SK-N-SH treated with all-trans-retinoic acid at 6 μM for 48 hours (cell line): ENCODE results near the gene ARHGEF7.
A peak's percentile ranks its signal among the peaks of the same experiment; 100 is the strongest.

Experiments used
- ATAC-seq: fragments of 200-7000 bp; cut with Tn5 transposase; 3 replicates; pipeline ENCODE4 v1.9.1; 2020; ENCODE audit warnings: mild to moderate bottlenecking, moderate library complexity
- ARNTL ChIP-seq: fragments of 450-650 bp; formaldehyde crosslinking; IDR thresholded peaks from 2 replicates; pipeline ENCODE4 v1.5.0; 2020; ENCODE audit warnings: low read depth, mild to moderate bottlenecking, moderate library complexity, borderline replicate concordance
- BACH2 ChIP-seq: fragments of 250-450 bp; sonication (Bioruptor Pico); IDR thresholded peaks from 2 replicates; pipeline ENCODE4 v1.9.0; 2021; ENCODE audit warnings: mild to moderate bottlenecking, borderline replicate concordance
- CSDC2 ChIP-seq: fragments of 250-450 bp; sonication (Bioruptor Pico); IDR thresholded peaks from 2 replicates; pipeline ENCODE4 v1.5.0; 2020; ENCODE audit warnings: mild to moderate bottlenecking, moderate library complexity
- ESRRG ChIP-seq: fragments of 250-450 bp; sonication (Bioruptor Pico); IDR thresholded peaks from 2 replicates; pipeline ENCODE4 v1.6.1; 2021; ENCODE audit warnings: mild to moderate bottlenecking
- GLIS3 ChIP-seq: fragments of 250-450 bp; sonication (Bioruptor Pico); IDR thresholded peaks from 2 replicates; pipeline ENCODE4 v1.5.0; 2020; ENCODE audit warnings: mild to moderate bottlenecking, moderate library complexity
- ISL1 ChIP-seq: fragments of 250-450 bp; sonication (Bioruptor Pico); IDR thresholded peaks from 2 replicates; pipeline ENCODE4 v2.1.2; 2022; ENCODE audit warnings: mild to moderate bottlenecking, moderate library complexity
- OSR1 ChIP-seq: fragments of 250-450 bp; sonication (Bioruptor Pico); IDR thresholded peaks from 2 replicates; pipeline ENCODE4 v1.8.0; 2022; ENCODE audit warnings: moderate library complexity, mild to moderate bottlenecking, inconsistent platforms
- PPARA ChIP-seq: fragments of 250-450 bp; sonication (Bioruptor Pico); IDR thresholded peaks from 2 replicates; pipeline ENCODE4 v1.5.0; 2020; ENCODE audit warnings: mild to moderate bottlenecking, borderline replicate concordance
- RARB ChIP-seq: fragments of 250-450 bp; sonication (Bioruptor Pico); IDR thresholded peaks from 2 replicates; pipeline ENCODE4 v1.8.0; 2021; ENCODE audit warnings: mild to moderate bottlenecking, moderate library complexity
- SNAI2 ChIP-seq: fragments of 250-450 bp; sonication (Bioruptor Pico); IDR thresholded peaks from 2 replicates; pipeline ENCODE4 v1.5.0; 2020; ENCODE audit warnings: mild to moderate bottlenecking, moderate library complexity
- TCF4 ChIP-seq: fragments of 250-450 bp; sonication (Bioruptor Pico); IDR thresholded peaks from 2 replicates; pipeline ENCODE4 v1.8.0; 2021; ENCODE audit warnings: mild to moderate bottlenecking, moderate library complexity, borderline replicate concordance
- TOX ChIP-seq: fragments of 250-450 bp; sonication (Bioruptor Pico); IDR thresholded peaks from 2 replicates; pipeline ENCODE4 v1.8.0; 2021; ENCODE audit warnings: mild to moderate bottlenecking, moderate library complexity, borderline replicate concordance
- ZFP3 ChIP-seq: fragments of 250-450 bp; sonication (Bioruptor Pico); IDR thresholded peaks from 2 replicates; pipeline ENCODE4 v1.5.0; 2020; ENCODE audit warnings: mild to moderate bottlenecking, moderate library complexity
- ZFP30 ChIP-seq: fragments of 450-650 bp; formaldehyde crosslinking; IDR thresholded peaks from 2 replicates; pipeline ENCODE4 v1.5.0; 2022; ENCODE audit warnings: mild to moderate bottlenecking, moderate library complexity
- ZNF565 ChIP-seq: fragments of 450-650 bp; formaldehyde crosslinking; conservative IDR thresholded peaks from 2 replicates; pipeline ENCODE4 v1.5.0; 2020; ENCODE audit warnings: low read depth, mild to moderate bottlenecking, moderate library complexity
- ZNF70 ChIP-seq: fragments of 450-650 bp; formaldehyde crosslinking; IDR thresholded peaks from 2 replicates; pipeline ENCODE4 v1.5.0; 2020; ENCODE audit warnings: mild to moderate bottlenecking, moderate library complexity
- TF ChIP-seq, protein P1 (sequence below): fragments of 250-450 bp; sonication (Bioruptor Pico); IDR thresholded peaks from 2 replicates; pipeline ENCODE4 v1.5.1; 2020; ENCODE audit warnings: low read depth, mild to moderate bottlenecking, moderate library complexity
- TF ChIP-seq, protein P2 (sequence below): fragments of 250-450 bp; sonication (Bioruptor Pico); IDR thresholded peaks from 2 replicates; pipeline ENCODE4 v1.5.0; 2020; ENCODE audit warnings: mild to moderate bottlenecking, moderate library complexity
- TF ChIP-seq, protein P3 (sequence below): fragments of 250-450 bp; sonication (Bioruptor Pico); IDR thresholded peaks from 2 replicates; pipeline ENCODE4 v1.5.1; 2021; ENCODE audit warnings: mild to moderate bottlenecking, moderate library complexity
- TF ChIP-seq, protein P4 (sequence below): fragments of 250-450 bp; sonication (Bioruptor Pico); IDR thresholded peaks from 2 replicates; pipeline ENCODE4 v1.8.0; 2020; ENCODE audit warnings: mild to moderate bottlenecking, moderate library complexity, borderline replicate concordance
- TF ChIP-seq, protein P5 (sequence below): fragments of 250-450 bp; sonication (Bioruptor Pico); IDR thresholded peaks from 2 replicates; pipeline ENCODE4 v1.8.0; 2021; ENCODE audit warnings: low read depth, mild to moderate bottlenecking, moderate library complexity, borderline replicate concordance

ARHGEF7 gene

GRCh38 chr13:111117961-111118360 is 2.9 kb downstream of the ARHGEF7 start:
- TF ChIP-seq ZFP30 (no peak), CSDC2 (CRISPR knock-in tag) (no peak), ISL1 (CRISPR knock-in tag) (no peak), RARB (CRISPR knock-in tag) (no peak), TCF4 (CRISPR knock-in tag) (peak; percentile 74; the same call in 1 of the 2 replicates), ESRRG (no peak), ZFP3 (CRISPR knock-in tag) (no peak), ARNTL (CRISPR knock-in tag) (no peak), BACH2 (CRISPR knock-in tag) (no peak), ZNF565 (CRISPR knock-in tag) (no peak), TOX (CRISPR knock-in tag) (no peak)
- TF ChIP-seq, protein P1, sequence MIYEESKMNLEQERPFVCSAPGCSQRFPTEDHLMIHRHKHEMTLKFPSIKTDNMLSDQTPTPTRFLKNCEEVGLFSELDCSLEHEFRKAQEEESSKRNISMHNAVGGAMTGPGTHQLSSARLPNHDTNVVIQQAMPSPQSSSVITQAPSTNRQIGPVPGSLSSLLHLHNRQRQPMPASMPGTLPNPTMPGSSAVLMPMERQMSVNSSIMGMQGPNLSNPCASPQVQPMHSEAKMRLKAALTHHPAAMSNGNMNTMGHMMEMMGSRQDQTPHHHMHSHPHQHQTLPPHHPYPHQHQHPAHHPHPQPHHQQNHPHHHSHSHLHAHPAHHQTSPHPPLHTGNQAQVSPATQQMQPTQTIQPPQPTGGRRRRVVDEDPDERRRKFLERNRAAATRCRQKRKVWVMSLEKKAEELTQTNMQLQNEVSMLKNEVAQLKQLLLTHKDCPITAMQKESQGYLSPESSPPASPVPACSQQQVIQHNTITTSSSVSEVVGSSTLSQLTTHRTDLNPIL (CRISPR knock-in tag): no peak
- TF ChIP-seq, protein P2, sequence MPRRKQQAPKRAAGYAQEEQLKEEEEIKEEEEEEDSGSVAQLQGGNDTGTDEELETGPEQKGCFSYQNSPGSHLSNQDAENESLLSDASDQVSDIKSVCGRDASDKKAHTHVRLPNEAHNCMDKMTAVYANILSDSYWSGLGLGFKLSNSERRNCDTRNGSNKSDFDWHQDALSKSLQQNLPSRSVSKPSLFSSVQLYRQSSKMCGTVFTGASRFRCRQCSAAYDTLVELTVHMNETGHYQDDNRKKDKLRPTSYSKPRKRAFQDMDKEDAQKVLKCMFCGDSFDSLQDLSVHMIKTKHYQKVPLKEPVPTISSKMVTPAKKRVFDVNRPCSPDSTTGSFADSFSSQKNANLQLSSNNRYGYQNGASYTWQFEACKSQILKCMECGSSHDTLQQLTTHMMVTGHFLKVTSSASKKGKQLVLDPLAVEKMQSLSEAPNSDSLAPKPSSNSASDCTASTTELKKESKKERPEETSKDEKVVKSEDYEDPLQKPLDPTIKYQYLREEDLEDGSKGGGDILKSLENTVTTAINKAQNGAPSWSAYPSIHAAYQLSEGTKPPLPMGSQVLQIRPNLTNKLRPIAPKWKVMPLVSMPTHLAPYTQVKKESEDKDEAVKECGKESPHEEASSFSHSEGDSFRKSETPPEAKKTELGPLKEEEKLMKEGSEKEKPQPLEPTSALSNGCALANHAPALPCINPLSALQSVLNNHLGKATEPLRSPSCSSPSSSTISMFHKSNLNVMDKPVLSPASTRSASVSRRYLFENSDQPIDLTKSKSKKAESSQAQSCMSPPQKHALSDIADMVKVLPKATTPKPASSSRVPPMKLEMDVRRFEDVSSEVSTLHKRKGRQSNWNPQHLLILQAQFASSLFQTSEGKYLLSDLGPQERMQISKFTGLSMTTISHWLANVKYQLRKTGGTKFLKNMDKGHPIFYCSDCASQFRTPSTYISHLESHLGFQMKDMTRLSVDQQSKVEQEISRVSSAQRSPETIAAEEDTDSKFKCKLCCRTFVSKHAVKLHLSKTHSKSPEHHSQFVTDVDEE (CRISPR knock-in tag): 0 out of 2 replicates have a peak, but pooled peaks have one; percentile 39
- TF ChIP-seq, protein P3, sequence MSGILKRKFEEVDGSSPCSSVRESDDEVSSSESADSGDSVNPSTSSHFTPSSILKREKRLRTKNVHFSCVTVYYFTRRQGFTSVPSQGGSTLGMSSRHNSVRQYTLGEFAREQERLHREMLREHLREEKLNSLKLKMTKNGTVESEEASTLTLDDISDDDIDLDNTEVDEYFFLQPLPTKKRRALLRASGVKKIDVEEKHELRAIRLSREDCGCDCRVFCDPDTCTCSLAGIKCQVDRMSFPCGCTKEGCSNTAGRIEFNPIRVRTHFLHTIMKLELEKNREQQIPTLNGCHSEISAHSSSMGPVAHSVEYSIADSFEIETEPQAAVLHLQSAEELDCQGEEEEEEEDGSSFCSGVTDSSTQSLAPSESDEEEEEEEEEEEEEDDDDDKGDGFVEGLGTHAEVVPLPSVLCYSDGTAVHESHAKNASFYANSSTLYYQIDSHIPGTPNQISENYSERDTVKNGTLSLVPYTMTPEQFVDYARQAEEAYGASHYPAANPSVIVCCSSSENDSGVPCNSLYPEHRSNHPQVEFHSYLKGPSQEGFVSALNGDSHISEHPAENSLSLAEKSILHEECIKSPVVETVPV (CRISPR knock-in tag): no peak
- TF ChIP-seq, protein P4, sequence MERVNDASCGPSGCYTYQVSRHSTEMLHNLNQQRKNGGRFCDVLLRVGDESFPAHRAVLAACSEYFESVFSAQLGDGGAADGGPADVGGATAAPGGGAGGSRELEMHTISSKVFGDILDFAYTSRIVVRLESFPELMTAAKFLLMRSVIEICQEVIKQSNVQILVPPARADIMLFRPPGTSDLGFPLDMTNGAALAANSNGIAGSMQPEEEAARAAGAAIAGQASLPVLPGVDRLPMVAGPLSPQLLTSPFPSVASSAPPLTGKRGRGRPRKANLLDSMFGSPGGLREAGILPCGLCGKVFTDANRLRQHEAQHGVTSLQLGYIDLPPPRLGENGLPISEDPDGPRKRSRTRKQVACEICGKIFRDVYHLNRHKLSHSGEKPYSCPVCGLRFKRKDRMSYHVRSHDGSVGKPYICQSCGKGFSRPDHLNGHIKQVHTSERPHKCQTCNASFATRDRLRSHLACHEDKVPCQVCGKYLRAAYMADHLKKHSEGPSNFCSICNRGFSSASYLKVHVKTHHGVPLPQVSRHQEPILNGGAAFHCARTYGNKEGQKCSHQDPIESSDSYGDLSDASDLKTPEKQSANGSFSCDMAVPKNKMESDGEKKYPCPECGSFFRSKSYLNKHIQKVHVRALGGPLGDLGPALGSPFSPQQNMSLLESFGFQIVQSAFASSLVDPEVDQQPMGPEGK (CRISPR knock-in tag): no peak
- ATAC-seq: no peak; the same call in 2 of the 3 replicates

- ATAC-seq: no peak
- no peak for TF ChIP-seq TCF4 (CRISPR knock-in tag)
- no peak for TF ChIP-seq ZFP30
- TF ChIP-seq, protein P4 (CRISPR knock-in tag): no peak
- TF ChIP-seq RARB (CRISPR knock-in tag): no peak
- TF ChIP-seq TOX (CRISPR knock-in tag): no peak
- TF ChIP-seq, protein P1 (CRISPR knock-in tag): no peak
- no peak for TF ChIP-seq OSR1
- TF ChIP-seq ZNF70: no peak
- TF ChIP-seq GLIS3 (CRISPR knock-in tag): no peak
- no peak for TF ChIP-seq ZNF565 (CRISPR knock-in tag)
- TF ChIP-seq ZFP3 (CRISPR knock-in tag): no peak
- no peak for TF ChIP-seq SNAI2 (CRISPR knock-in tag)
- TF ChIP-seq PPARA: no peak
- TF ChIP-seq ARNTL (CRISPR knock-in tag): no peak
- TF ChIP-seq BACH2 (CRISPR knock-in tag): no peak
- TF ChIP-seq, protein P5, sequence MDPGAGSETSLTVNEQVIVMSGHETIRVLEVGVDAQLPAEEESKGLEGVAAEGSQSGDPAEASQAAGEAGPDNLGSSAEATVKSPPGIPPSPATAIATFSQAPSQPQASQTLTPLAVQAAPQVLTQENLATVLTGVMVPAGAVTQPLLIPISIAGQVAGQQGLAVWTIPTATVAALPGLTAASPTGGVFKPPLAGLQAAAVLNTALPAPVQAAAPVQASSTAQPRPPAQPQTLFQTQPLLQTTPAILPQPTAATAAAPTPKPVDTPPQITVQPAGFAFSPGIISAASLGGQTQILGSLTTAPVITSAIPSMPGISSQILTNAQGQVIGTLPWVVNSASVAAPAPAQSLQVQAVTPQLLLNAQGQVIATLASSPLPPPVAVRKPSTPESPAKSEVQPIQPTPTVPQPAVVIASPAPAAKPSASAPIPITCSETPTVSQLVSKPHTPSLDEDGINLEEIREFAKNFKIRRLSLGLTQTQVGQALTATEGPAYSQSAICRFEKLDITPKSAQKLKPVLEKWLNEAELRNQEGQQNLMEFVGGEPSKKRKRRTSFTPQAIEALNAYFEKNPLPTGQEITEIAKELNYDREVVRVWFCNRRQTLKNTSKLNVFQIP (CRISPR knock-in tag): no peak
Measured at GRCh38 chr13:111118898-111119607, 3.9 kb downstream of the ARHGEF7 start.
